ENCODE data around the gene ROS1.
"Not testable (repeated sequence)": the region's sequence is repeated elsewhere in the genome, so short reads cannot be mapped to it uniquely, and the experiment has no call there.

Gene ROS1

GRCh38 chr6:117380298-117380697 is 45.4 kb downstream of the ROS1 start:
- no peak for DNase-seq (ENCODE audit: low read depth)

GRCh38 chr6:117375446-117375845 is 50.3 kb downstream of the ROS1 start:
- no peak for DNase-seq (ENCODE audit: low read depth)

GRCh38 chr6:117373211-117373813 is 52.4 kb downstream of the ROS1 start:
- no peak for DNase-seq (ENCODE audit: low read depth)

GRCh38 chr6:117372289-117372688 is 53.5 kb downstream of the ROS1 start:
- DNase-seq (ENCODE audit: low read depth) = not testable (repeated sequence)

- no peak for DNase-seq (ENCODE audit: low read depth)
Measured at GRCh38 chr6:117371492-117371891, 54.2 kb downstream of the ROS1 start.

DNA sequence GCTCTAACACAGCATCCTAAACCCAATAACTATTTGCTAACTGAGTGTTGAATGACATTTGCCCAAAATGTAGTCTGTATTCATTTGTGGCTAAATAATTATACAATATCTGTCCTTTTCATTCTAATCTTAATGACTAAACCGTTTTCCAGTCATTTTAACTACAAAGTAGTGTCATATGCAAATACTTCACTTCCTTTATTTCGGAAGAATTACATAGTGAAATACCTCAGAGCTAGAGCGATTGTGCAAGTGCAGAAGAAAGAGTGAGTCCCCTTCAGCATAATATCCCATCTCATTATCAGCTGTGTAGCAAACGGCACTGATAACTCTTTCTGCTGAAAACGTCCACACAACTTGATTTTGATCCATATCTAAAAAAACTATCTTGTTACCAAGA is 66.2 kb downstream of the ROS1 start:
- no peak for DNase-seq (ENCODE audit: low read depth)

DNA sequence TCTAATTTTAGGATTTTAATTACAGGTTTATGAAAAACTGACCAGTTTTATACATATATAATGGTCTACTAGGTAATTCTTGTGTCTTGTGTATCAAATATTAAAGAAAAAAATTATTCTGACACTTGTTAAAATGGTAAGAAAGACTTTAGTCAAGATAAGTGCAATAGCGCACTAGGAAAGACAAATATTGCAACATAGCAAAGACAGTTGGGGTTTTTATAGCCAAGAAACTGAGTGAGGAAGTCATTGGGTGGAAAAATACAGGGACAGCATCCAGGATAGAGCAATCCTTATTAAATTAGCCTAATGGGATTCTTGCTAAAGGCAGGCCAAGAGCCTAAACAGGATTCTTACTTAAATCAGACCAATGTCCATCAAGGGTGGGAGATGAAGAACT is 71.1 kb downstream of the ROS1 start:
- DNase-seq (ENCODE audit: low read depth) = no peak

DNA sequence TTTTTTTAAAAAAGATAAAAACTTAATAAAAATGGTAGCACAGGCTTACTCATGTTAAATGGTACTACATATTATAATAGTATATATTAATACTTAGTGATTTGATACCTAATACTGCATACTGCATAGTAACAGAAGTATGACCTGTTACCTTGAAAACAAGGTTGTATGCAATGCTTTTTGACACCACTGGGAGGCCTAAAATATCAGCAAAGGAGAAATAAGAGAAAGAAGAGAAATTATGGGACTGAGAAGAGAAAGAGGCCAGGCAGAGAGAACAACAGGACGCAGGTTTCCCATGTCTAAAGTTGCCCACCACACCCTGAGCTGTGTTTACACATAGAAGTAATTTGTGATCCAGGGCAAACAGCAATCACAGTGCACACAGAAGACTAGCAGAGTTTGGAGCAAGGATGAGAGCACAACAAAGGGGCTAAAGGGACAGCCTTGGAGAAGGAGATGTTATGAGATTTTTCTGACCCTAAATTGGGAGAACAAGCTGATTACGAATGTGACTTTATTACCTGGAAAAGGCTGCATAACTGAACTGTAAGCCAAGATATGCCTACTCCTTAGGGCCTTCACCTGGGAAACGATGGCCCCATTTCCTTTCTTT is 73.2 kb downstream of the ROS1 start:
- DNase-seq (ENCODE audit: low read depth) = no peak

GRCh38 chr6:117351521-117351920 is 74.2 kb downstream of the ROS1 start:
- no peak for DNase-seq (ENCODE audit: low read depth)

GRCh38 chr6:117346142-117346930 is 79.4 kb downstream of the ROS1 start:
- DNase-seq (ENCODE audit: low read depth) = no peak

- no peak for DNase-seq (ENCODE audit: low read depth)
Measured at GRCh38 chr6:117345292-117345610, 80.5 kb downstream of the ROS1 start.

DNA sequence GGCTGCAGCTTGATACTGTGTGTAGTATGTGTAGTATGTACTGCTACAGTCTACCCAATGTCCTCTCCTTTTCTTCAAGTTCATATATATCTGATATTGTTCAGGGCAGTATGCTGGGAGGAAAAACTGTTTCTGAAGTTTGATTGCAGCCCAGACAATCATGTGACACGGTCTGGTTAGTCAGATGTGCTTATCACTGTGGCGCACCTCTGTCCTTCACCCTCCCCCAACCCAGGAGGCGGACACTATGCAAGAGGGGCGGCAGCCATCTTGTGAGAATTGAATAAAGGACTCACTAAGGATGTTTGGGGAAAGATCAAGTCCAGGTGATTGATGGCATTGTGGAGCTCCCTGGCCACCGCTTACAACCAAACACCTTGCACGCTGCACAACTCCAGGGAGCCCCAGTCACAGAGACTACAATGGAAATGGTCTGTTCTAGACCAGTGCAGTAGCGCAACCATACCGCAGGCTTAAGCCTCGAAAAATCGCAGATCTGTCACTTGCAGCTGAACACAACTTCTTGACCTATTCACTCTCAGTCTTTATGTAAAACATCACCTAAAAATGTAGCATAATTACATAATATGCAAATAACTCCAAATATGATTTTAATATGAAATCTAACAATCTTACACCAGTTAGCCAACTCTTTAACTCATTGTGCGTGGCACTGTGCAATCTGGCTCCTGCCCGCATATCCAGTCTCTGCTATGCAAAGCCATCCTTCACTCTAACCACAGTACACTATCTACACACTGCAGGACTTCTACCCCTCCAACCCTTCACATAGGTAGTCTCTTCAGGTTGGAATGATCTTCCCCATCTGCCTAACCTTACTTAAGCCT is 81.1 kb downstream of the ROS1 start:
- DNase-seq (ENCODE audit: low read depth) = no peak

DNA sequence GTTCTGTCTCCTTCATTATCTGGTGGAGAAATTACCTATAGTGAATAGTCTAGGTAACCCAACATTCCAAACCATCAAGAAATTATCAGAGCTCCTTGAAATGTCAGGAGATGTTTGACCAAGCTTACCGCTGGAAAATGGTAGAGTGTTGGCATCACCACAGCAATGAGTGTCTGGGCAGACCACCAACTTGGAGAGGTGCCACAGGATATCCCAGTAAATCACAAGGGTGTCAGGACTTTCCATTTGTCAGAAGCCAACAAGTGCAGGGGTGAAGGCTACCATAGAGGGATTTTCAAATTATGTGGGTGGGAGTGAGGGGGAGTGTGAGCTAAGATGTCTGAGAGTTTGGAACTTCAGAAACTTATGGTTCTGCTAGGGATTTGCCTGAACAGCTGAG is 87.2 kb downstream of the ROS1 start:
- no peak for DNase-seq (ENCODE audit: low read depth)

- DNase-seq (ENCODE audit: low read depth) = no peak
Measured at GRCh38 chr6:117329926-117330325, 95.8 kb downstream of the ROS1 start.

DNA sequence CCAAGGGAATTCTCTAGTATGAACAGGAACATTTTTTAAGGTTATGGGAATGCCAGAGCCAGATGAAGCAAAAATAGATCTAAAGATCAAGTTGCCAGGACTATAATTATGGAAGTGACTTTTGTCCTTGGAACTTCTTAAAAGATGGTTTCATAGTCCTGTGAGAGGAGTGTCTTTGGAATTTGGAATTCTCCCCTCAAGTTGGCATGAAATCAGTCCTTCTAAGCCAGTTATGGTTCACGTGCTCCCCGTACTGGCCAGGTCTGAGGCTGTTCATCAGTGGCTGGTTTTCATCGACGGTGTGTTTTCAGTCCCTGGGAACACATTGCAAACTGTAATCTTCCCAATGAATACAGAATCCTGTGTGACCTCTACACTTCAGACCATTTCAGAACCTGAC is 97.2 kb downstream of the ROS1 start:
- no peak for DNase-seq (ENCODE audit: low read depth)

DNA sequence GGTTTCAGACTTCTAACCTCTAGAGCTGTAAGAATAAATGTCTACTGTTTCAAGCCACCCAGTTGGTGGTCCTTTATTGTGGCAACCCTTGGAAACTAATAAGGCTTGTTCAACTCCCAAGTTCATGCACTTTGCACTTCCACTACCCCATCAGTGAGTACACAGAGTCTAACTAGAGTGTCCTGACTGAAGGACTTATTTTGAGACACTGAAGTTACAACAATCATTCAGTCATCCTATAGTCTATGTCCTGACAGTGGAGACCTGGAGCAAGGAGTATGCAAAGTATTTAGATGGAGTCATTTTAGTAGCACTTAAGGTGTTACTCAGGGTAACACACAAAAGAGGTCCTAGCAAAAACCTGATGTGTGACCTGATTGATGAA is 97.7 kb downstream of the ROS1 start:
- DNase-seq (ENCODE audit: low read depth) = no peak

GRCh38 chr6:117327149-117328004 is 98.4 kb downstream of the ROS1 start:
- DNase-seq (ENCODE audit: low read depth) = no peak

DNA sequence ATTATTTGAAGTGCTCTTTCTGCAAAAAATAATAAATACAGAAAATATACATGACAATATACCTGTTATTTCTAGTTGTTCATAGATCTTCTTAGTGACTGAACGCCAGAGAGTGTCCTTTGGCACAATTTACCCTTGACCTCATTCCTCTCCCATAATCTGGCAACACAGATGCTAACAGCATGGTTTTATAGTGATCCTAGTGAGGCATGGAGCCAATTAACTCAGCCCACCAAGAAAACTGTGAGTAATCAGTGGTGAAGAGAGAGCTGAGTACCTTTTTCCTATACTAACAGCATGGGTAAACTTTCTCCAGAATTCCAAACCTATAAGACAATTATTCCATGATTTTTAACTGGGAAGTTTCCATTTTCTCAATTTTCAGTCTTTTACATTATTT is 99.3 kb downstream of the ROS1 start:
- no peak for DNase-seq (ENCODE audit: low read depth)

DNA sequence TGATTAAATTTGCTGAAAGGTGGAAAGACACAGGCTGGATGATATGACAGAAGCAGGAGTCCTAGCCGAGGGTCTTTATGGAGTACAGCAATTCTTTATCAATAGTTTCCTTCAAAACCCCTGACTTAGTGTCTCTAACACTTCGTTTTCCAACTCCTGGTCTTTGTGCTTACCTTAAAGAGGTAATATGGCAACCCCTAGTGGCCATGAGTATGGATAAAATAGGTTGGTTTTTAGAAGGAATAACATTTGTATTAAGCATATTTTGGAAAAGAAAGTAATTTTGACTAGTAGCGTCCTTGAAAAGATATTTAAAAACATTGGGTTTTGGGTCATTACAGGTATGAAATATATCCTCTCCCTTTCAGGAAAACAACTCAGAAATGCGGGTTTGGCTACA is 108.5 kb downstream of the ROS1 start:
- DNase-seq (ENCODE audit: low read depth) = no peak

- DNase-seq (ENCODE audit: low read depth) = no peak
Measured at GRCh38 chr6:117311726-117312125, 114.0 kb downstream of the ROS1 start.

DNA sequence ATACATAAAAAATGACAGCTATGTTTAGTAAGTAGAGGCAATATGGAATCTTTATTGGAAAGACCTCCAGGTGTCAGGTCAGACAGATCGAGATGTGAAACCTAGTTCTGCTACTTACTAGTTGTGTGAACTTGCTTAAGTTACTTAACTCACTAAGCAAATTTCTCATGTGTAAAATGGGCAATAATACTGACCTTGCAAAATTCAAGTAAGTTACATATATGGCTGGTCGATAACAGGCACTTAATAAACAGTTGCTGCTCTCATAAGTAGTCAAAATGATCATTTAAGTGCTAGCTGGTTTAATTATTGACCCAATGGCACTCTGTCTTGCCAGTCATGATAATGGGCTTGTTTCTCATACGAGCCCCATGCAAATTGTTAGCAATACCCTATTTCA is 114.4 kb downstream of the ROS1 start:
- no peak for DNase-seq (ENCODE audit: low read depth)

DNA sequence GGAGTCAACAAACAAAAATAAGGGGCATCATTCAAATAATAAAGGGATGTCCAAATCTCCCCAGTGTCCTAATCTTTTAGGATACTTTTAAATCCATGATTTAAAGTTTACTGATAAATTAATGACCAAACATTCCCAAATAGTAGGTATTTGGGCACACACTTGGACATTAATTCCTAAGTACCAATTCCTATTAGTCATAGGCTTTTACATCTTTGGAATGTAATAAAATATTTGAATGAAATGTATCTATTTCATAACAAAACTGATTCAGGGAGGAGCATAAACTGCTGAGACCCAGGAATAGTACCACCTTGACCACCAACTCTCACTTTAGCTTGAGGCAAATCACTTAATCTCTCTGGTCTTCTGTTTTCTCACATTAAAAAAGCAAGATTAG is 116.1 kb downstream of the ROS1 start:
- DNase-seq (ENCODE audit: low read depth) = no peak
